Fibroblast of upper back skin (primary cell): ENCODE measurements around the gene CHCHD1.
"Not testable (repeated sequence)": the region's sequence is repeated elsewhere in the genome, so short reads cannot be mapped to it uniquely, and the experiment has no call there.

Source experiments
- DNase-seq: peaks from one replicate; pipeline ENCODE4 v3.0.0-alpha.2; 2013

CHCHD1 gene

GRCh38 chr10:73814276-73814895 is 32.5 kb downstream of the CHCHD1 start:
- no peak for DNase-seq

GRCh38 chr10:73814896-73815718 is 33.3 kb downstream of the CHCHD1 start:
- DNase-seq: no peak

- no peak for DNase-seq
Observed at GRCh38 chr10:73815719-73816030, 33.8 kb downstream of the CHCHD1 start.

- DNase-seq: peak; percentile 14
Observed at GRCh38 chr10:73816917-73817729, 35.3 kb downstream of the CHCHD1 start.

- DNase-seq: no peak
Observed at GRCh38 chr10:73817826-73818225, 36.0 kb downstream of the CHCHD1 start.

- no peak for DNase-seq
Observed at GRCh38 chr10:73818402-73818801, 36.6 kb downstream of the CHCHD1 start.

- no peak for DNase-seq
Observed at GRCh38 chr10:73819081-73819480, 37.2 kb downstream of the CHCHD1 start.

GRCh38 chr10:73819513-73820093 is 37.8 kb downstream of the CHCHD1 start:
- no peak for DNase-seq

GRCh38 chr10:73823391-73823790 is 41.5 kb downstream of the CHCHD1 start:
- DNase-seq: no peak

- DNase-seq: no peak
Observed at GRCh38 chr10:73824146-73824725, 42.4 kb downstream of the CHCHD1 start.

- DNase-seq: no peak
Observed at GRCh38 chr10:73827346-73828089, 45.7 kb downstream of the CHCHD1 start.

- DNase-seq: no peak
Observed at GRCh38 chr10:73828161-73828560, 46.3 kb downstream of the CHCHD1 start.

- DNase-seq: not testable (repeated sequence)
Observed at GRCh38 chr10:73829090-73829489, 47.2 kb downstream of the CHCHD1 start.
